ENCODE data around the gene MED26. TPM values are rescaled to one million over a fixed set of nuclear protein-coding genes. Genes with fewer than 3 reads are reported as not detected.
"Not testable (repeated sequence)": the region's sequence is repeated elsewhere in the genome, so short reads cannot be mapped to it uniquely, and the experiment has no call there.

Gene MED26
- total RNA-seq, 1 experiment from 2014 or later: 8.8 TPM

DNA sequence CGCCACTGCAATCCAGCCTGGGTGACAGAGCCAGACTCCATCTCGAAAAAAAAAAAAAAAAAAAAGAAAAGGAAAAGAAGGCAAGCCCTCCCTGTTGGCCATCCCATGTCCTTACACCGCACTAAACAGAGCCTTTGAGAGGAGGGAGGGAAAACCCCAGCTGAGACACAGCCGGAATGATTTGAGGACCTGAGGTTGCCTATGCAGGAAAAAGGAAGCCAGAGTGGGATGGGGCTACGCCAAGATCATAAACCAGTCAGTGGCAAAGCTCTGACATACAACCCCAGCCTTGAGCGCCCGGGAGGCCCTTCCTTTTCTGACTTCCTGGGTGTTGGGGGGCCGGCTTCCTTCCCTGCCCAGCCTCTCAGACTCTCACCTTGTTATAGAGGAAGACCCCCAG is 73.2 kb downstream of the MED26 start:
- BruUV-seq (replicated peaks): no TSS peak
- H3K27ac ChIP-seq (ENCODE audit: low read length): no peak overlapping the region
- in situ Hi-C loops (cut with HindIII; ENCODE audit: low pct_unique_long_range_greater_than_20kb, low sequenced_read_pairs) (no loop called here), intact Hi-C loops (cut with micrococcal nuclease; ENCODE audit: unreplicated experiment) (no loop called here)
- POLR2A ChIA-PET: no interaction called here
- no peaks in the 10 kb centered on the region for H3K4me1 ChIP-seq (ENCODE audit: control insufficient read depth, insufficient read depth, low read length)
- CTCF ChIA-PET: no interaction called here
- no peaks in the 10 kb centered on the region; the same call in 1 of the 2 replicates for H3K36me3 ChIP-seq (ENCODE audit: control insufficient read depth, insufficient read depth, low read length)
- H3K9me3 ChIP-seq (ENCODE audit: control insufficient read depth, insufficient read depth, low read depth, low read length): no peaks in the 10 kb centered on the region
- no peak for TF ChIP-seq TCF7L2 (IDR thresholded peaks at IDR 0.05; ENCODE audit: low read depth, low read length)
- H3K4me3 ChIP-seq (ENCODE audit: low read depth in 2 of 2, low read length in 2 of 2): no peak overlapping the region
- DNase-seq (ENCODE audit: low read depth, low spot score) (no peak), ATAC-seq (no peak)
- no peaks in the 10 kb centered on the region for H3K27me3 ChIP-seq (ENCODE audit: control insufficient read depth, insufficient read depth, low read length)

DNA sequence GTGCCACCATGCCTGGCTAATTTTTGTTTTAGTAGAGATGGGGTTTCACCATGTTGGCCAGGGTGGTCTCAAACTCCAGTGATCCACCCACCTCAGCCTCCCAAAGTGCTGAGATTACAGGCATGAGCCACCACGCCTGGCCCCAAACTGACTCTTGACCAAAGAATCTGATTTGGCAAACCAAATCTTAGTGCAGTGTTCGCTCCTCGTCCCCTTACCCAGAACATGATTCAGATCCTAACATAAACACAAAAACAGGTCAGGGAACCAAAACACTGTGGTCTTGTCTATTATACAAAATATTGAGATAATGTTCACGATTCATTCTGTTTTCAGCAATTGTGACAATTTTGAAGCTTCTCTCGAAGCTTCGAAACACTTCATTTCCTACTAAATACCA is 76.1 kb downstream of the MED26 start:
- H3K9me3 ChIP-seq (ENCODE audit: control insufficient read depth, insufficient read depth, low read depth, low read length); H3K4me1 ChIP-seq (ENCODE audit: control insufficient read depth, insufficient read depth, low read length); H3K36me3 ChIP-seq (ENCODE audit: control insufficient read depth, insufficient read depth, low read length); H3K27me3 ChIP-seq (ENCODE audit: control insufficient read depth, insufficient read depth, low read length); ATAC-seq; intact Hi-C loops (cut with micrococcal nuclease; ENCODE audit: unreplicated experiment); in situ Hi-C loops (cut with HindIII; ENCODE audit: low pct_unique_long_range_greater_than_20kb, low sequenced_read_pairs); H3K27ac ChIP-seq (ENCODE audit: low read length); H3K4me3 ChIP-seq (ENCODE audit: low read depth in 2 of 2, low read length in 2 of 2); DNase-seq (ENCODE audit: low read depth, low spot score); CTCF ChIA-PET: not testable (repeated sequence)
- TSS peak; percentile 72 for BruUV-seq (replicated peaks)
- POLR2A ChIA-PET: interaction anchor here (0.6 kb wide), 1 partner anchor 9 kb away, joined by 7 read pairs; no protein-coding TSS in a partner anchor

DNA sequence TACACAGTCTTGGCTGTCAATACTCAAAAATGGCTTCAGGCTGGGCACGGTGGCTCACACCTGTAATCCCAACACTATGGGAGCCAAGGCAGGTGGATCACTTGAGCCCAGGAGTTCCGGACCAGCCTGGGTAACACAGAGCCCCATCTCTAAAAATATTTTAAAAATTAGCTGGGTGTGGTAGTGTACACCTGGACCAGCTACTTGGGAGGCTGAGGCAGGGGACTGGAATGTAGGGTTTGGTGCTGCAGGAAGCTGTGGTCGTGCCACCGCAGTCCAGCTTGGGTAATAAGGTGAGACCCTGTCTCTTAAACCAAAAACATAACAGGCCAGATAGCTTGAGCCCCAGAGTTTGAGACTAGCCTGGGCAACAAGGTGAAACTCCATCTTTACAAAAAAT is 79.0 kb downstream of the MED26 start:
- ATAC-seq: no peak
- ChIA-PET POLR2A (no interaction called here), CTCF (no interaction called here)
- H3K4me1 ChIP-seq (ENCODE audit: control insufficient read depth, insufficient read depth, low read length): no peaks in the 10 kb centered on the region
- H3K27ac ChIP-seq (ENCODE audit: low read length): no peak overlapping the region
- no TSS peak for BruUV-seq (replicated peaks)
- in situ Hi-C loops (cut with HindIII; ENCODE audit: low pct_unique_long_range_greater_than_20kb, low sequenced_read_pairs): no loop called here
- no peaks in the 10 kb centered on the region for H3K27me3 ChIP-seq (ENCODE audit: control insufficient read depth, insufficient read depth, low read length)
- no peaks in the 10 kb centered on the region; the same call in 1 of the 2 replicates for H3K36me3 ChIP-seq (ENCODE audit: control insufficient read depth, insufficient read depth, low read length)
- DNase-seq (ENCODE audit: low read depth, low spot score): no peak
- TF ChIP-seq POLR2AphosphoS5 (IDR thresholded peaks at IDR 0.05; ENCODE audit: low read depth, low read length) (no peak), TCF7L2 (IDR thresholded peaks at IDR 0.05; ENCODE audit: low read depth, low read length) (no peak), SIN3A (IDR thresholded peaks at IDR 0.05; ENCODE audit: borderline replicate concordance, insufficient read depth, low read depth, low read length) (no peak)
- TF ChIP-seq, protein P1, sequence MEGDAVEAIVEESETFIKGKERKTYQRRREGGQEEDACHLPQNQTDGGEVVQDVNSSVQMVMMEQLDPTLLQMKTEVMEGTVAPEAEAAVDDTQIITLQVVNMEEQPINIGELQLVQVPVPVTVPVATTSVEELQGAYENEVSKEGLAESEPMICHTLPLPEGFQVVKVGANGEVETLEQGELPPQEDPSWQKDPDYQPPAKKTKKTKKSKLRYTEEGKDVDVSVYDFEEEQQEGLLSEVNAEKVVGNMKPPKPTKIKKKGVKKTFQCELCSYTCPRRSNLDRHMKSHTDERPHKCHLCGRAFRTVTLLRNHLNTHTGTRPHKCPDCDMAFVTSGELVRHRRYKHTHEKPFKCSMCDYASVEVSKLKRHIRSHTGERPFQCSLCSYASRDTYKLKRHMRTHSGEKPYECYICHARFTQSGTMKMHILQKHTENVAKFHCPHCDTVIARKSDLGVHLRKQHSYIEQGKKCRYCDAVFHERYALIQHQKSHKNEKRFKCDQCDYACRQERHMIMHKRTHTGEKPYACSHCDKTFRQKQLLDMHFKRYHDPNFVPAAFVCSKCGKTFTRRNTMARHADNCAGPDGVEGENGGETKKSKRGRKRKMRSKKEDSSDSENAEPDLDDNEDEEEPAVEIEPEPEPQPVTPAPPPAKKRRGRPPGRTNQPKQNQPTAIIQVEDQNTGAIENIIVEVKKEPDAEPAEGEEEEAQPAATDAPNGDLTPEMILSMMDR (IDR thresholded peaks at IDR 0.05): no peak
- TF ChIP-seq, protein P2, sequence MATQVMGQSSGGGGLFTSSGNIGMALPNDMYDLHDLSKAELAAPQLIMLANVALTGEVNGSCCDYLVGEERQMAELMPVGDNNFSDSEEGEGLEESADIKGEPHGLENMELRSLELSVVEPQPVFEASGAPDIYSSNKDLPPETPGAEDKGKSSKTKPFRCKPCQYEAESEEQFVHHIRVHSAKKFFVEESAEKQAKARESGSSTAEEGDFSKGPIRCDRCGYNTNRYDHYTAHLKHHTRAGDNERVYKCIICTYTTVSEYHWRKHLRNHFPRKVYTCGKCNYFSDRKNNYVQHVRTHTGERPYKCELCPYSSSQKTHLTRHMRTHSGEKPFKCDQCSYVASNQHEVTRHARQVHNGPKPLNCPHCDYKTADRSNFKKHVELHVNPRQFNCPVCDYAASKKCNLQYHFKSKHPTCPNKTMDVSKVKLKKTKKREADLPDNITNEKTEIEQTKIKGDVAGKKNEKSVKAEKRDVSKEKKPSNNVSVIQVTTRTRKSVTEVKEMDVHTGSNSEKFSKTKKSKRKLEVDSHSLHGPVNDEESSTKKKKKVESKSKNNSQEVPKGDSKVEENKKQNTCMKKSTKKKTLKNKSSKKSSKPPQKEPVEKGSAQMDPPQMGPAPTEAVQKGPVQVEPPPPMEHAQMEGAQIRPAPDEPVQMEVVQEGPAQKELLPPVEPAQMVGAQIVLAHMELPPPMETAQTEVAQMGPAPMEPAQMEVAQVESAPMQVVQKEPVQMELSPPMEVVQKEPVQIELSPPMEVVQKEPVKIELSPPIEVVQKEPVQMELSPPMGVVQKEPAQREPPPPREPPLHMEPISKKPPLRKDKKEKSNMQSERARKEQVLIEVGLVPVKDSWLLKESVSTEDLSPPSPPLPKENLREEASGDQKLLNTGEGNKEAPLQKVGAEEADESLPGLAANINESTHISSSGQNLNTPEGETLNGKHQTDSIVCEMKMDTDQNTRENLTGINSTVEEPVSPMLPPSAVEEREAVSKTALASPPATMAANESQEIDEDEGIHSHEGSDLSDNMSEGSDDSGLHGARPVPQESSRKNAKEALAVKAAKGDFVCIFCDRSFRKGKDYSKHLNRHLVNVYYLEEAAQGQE (IDR thresholded peaks at IDR 0.05; ENCODE audit: insufficient read depth in 1 of 2, low read depth in 2 of 2, low read length in 1 of 2): no peak
- intact Hi-C loops (cut with micrococcal nuclease; ENCODE audit: unreplicated experiment): no loop called here
- H3K4me3 ChIP-seq (ENCODE audit: low read depth in 2 of 2, low read length in 2 of 2): no peak overlapping the region
- H3K9me3 ChIP-seq (ENCODE audit: control insufficient read depth, insufficient read depth, low read depth, low read length): no peaks in the 10 kb centered on the region

Data from Panc1 (cell line).